Gastroesophageal sphincter (tissue), 4 donors: ENCODE data around the gene SP5. TPM values are rescaled to one million over a fixed set of nuclear protein-coding genes. Genes with fewer than 3 reads are reported as not detected.

ENCODE experiments used
- ATAC-seq: fragments of 150-250 bp; one replicate; pipeline ENCODE4 v1.9.1; 2016; ENCODE audit warnings: mild to moderate bottlenecking, moderate library complexity
- H3K27ac ChIP-seq, 4 donors: fragments of 200-600 bp; sonication (generic) in 3 of 4; 1 replicate in 3 of 4; 2 replicates in 1 of 4; pipeline ENCODE4 v1.5.1; 2016 to 2019
- H3K27me3 ChIP-seq: fragments of 200-600 bp; sonication (generic); one replicate; pipeline ENCODE4 v1.5.1; 2019
- H3K36me3 ChIP-seq, 2 donors: fragments of 200-600 bp; sonication (generic); one replicate each; pipeline ENCODE4 v1.5.1; 2019; ENCODE audit warnings: control low read depth in 1 of 2
- H3K4me1 ChIP-seq, 3 donors: fragments of 200-600 bp; sonication (generic); 1 replicate in 2 of 3; 2 replicates in 1 of 3; pipeline ENCODE4 v1.5.1; 2016 to 2019; ENCODE audit warnings: control low read depth in 2 of 3
- H3K4me3 ChIP-seq, 2 donors: fragments of 200-600 bp; sonication (generic); one replicate each; pipeline ENCODE4 v1.5.1; 2019; ENCODE audit warnings: mild to moderate bottlenecking in 1 of 2, moderate library complexity in 1 of 2
- H3K9me3 ChIP-seq, 3 donors: fragments of 200-600 bp; sonication (generic); one replicate each; pipeline ENCODE4 v1.5.1; 2017 to 2019; ENCODE audit warnings: control low read depth in 2 of 3
- CTCF ChIP-seq, 4 experiments: fragments of 200-600 bp in 2 of 4; fragments of 450-650 bp in 2 of 4; sonication (generic) in 1 of 4; IDR thresholded peaks; one replicate each; pipeline ENCODE4 v1.5.1; 2017 to 2019; ENCODE audit warnings: antibody characterized with exemption in 4 of 4, mild to moderate bottlenecking in 2 of 4, moderate library complexity in 2 of 4
- EP300 ChIP-seq: sonication (generic); formaldehyde crosslinking; IDR thresholded peaks from one replicate; pipeline ENCODE4 v1.6.1; 2017; ENCODE audit warnings: antibody characterized with exemption, mild to moderate bottlenecking
- POLR2A ChIP-seq, 2 donors: fragments of 450-650 bp; IDR thresholded peaks; one replicate each; pipeline ENCODE4 v1.6.1; 2017; ENCODE audit warnings: antibody characterized with exemption in 2 of 2, mild to moderate bottlenecking in 2 of 2, moderate library complexity in 1 of 2
- POLR2AphosphoS5 ChIP-seq: sonication (generic); formaldehyde crosslinking; IDR thresholded peaks from one replicate; pipeline ENCODE4 v1.6.1; 2017; ENCODE audit warnings: antibody characterized with exemption
- WGBS, 2 donors: methylation state at CpG; one replicate each; pipeline ENCODE4 v1.1.5; 2018; ENCODE audit warnings: low coverage in 1 of 2; 5-methylcytosine and 5-hydroxymethylcytosine counted together
- total RNA-seq, 4 donors: library from RNA; depleted of rRNA; stranded (reverse); fragments of >200 nt; gene quantifications; one replicate each; pipeline ENCODE4 v1.1.0, GENCODE V29; 2016

The SP5 gene
- total RNA-seq, 4 donors from 2014 or later: 0.13 to 0.92 (median 0.39) TPM; not detected in 1

- peak overlapping the region in 2 of 4 donors; percentile 6 to 31 for H3K27ac ChIP-seq
- peaks cover 0 to 62% (median 30%) of the 10 kb centered on the region in 3 donors for H3K4me1 ChIP-seq
- H3K4me3 ChIP-seq: peak overlapping the region; percentile 42 to 57
- no peaks in the 10 kb centered on the region for H3K36me3 ChIP-seq
- WGBS, 2 donors: 0% methylated on average over 4 to 7 of the region's 59 CpGs
- peaks cover 100% of the 10 kb centered on the region for H3K27me3 ChIP-seq
- peak; percentile 55 for ATAC-seq
- H3K9me3 ChIP-seq: no peaks in the 10 kb centered on the region
- TF ChIP-seq POLR2A (IDR thresholded peaks at IDR 0.05): no peak
- no peak for TF ChIP-seq POLR2AphosphoS5
- TF ChIP-seq CTCF (IDR thresholded peaks at IDR 0.05): no peak
- TF ChIP-seq EP300: no peak
These were observed 616 bp upstream of the SP5 start for GRCh38 chr2:170714381-170715061.

- Histone ChIP-seq H3K27ac (peak overlapping the region in 1 of 4 donors; percentile 31), H3K4me3 (peak overlapping the region in 1 of 2 donors; percentile 57), H3K36me3 (no peaks in the 10 kb centered on the region), H3K9me3 (no peaks in the 10 kb centered on the region), H3K27me3 (peaks cover 100% of the 10 kb centered on the region), H3K4me1 (peaks cover 0 to 62% (median 30%) of the 10 kb centered on the region in 3 donors)
- no CpG with 5 or more reads among the region's 95 CpGs for WGBS, 2 donors
- TF ChIP-seq EP300 (no peak), CTCF (IDR thresholded peaks at IDR 0.05) (no peak)
- ATAC-seq: no peak
These were observed 1.0 kb downstream of the SP5 start for GRCh38 chr2:170715932-170716777.

GRCh38 chr2:170716851-170717598 is 1.9 kb downstream of the SP5 start:
- WGBS, 2 donors: no CpG with 5 or more reads among the region's 74 CpGs
- ATAC-seq: peak; percentile 55
- H3K4me3 ChIP-seq: peak overlapping the region in 1 of 2 donors; percentile 57
- H3K36me3 ChIP-seq: no peaks in the 10 kb centered on the region
- TF ChIP-seq POLR2AphosphoS5: no peak
- peak in 3 of 4 experiments; percentile 41 to 72 (median 64) for TF ChIP-seq CTCF (IDR thresholded peaks at IDR 0.05)
- TF ChIP-seq EP300: no peak
- no peaks in the 10 kb centered on the region for H3K9me3 ChIP-seq
- H3K27me3 ChIP-seq: peaks cover 94% of the 10 kb centered on the region
- H3K4me1 ChIP-seq: peaks cover 0 to 56% (median 30%) of the 10 kb centered on the region in 3 donors
- H3K27ac ChIP-seq: no peak overlapping the region

GRCh38 chr2:170717599-170717963 is 2.4 kb downstream of the SP5 start:
- ATAC-seq: no peak
- peak overlapping the region in 1 of 2 donors; percentile 57 for H3K4me3 ChIP-seq
- 18 to 48% methylated on average over 4 to 10 of the region's 10 CpGs for WGBS, 2 donors
- TF ChIP-seq POLR2AphosphoS5: no peak
- no peak for TF ChIP-seq POLR2A (IDR thresholded peaks at IDR 0.05)
- TF ChIP-seq CTCF (IDR thresholded peaks at IDR 0.05): no peak
- no peak for TF ChIP-seq EP300
- H3K27ac ChIP-seq: no peak overlapping the region
- H3K27me3 ChIP-seq: peaks cover 88% of the 10 kb centered on the region
- H3K36me3 ChIP-seq: no peaks in the 10 kb centered on the region
- H3K4me1 ChIP-seq: peaks cover 0 to 52% (median 30%) of the 10 kb centered on the region in 3 donors
- no peaks in the 10 kb centered on the region for H3K9me3 ChIP-seq
